Measurements from ENCODE around the gene ZBP1.

Gene ZBP1

GRCh38 chr20:57576617-57577550, 43.3 kb downstream of the ZBP1 start:
- H3K4me3 Mint-ChIP-seq: no peak overlapping the region
- H3K27me3 Mint-ChIP-seq: peaks cover 14% of the 10 kb centered on the region
- H3K4me1 Mint-ChIP-seq (ENCODE audit: low read depth): no peaks in the 10 kb centered on the region
- H3K9me3 Mint-ChIP-seq (ENCODE audit: low read depth): no peaks in the 10 kb centered on the region
- H3K27ac Mint-ChIP-seq: no peak overlapping the region
- H3K36me3 Mint-ChIP-seq: no peaks in the 10 kb centered on the region

GRCh38 chr20:57576002-57576401, 44.2 kb downstream of the ZBP1 start:
- no peak overlapping the region for H3K4me3 Mint-ChIP-seq
- H3K4me1 Mint-ChIP-seq (ENCODE audit: low read depth): no peaks in the 10 kb centered on the region
- peaks cover 13% of the 10 kb centered on the region for H3K27me3 Mint-ChIP-seq
- no peaks in the 10 kb centered on the region for H3K9me3 Mint-ChIP-seq (ENCODE audit: low read depth)
- peaks cover 2% of the 10 kb centered on the region for H3K36me3 Mint-ChIP-seq
- H3K27ac Mint-ChIP-seq: no peak overlapping the region

- Mint-ChIP-seq H3K4me3 (no peak overlapping the region), H3K36me3 (peaks cover 2% of the 10 kb centered on the region), H3K27ac (no peak overlapping the region), H3K9me3 (ENCODE audit: low read depth) (no peaks in the 10 kb centered on the region), H3K27me3 (peaks cover 6% of the 10 kb centered on the region), H3K4me1 (ENCODE audit: low read depth) (no peaks in the 10 kb centered on the region)
These were observed 45.3 kb downstream of the ZBP1 start for GRCh38 chr20:57574954-57575353.

- H3K9me3 Mint-ChIP-seq (ENCODE audit: low read depth): no peaks in the 10 kb centered on the region
- H3K4me3 Mint-ChIP-seq: no peak overlapping the region
- no peak overlapping the region for H3K27ac Mint-ChIP-seq
- H3K27me3 Mint-ChIP-seq: peaks cover 3% of the 10 kb centered on the region
- H3K36me3 Mint-ChIP-seq: peaks cover 2% of the 10 kb centered on the region
- no peaks in the 10 kb centered on the region for H3K4me1 Mint-ChIP-seq (ENCODE audit: low read depth)
These were observed 46.3 kb downstream of the ZBP1 start for GRCh38 chr20:57573894-57574293.

GRCh38 chr20:57573242-57573641, 47.0 kb downstream of the ZBP1 start:
- no peaks in the 10 kb centered on the region for H3K9me3 Mint-ChIP-seq (ENCODE audit: low read depth)
- H3K36me3 Mint-ChIP-seq: peaks cover 2% of the 10 kb centered on the region
- H3K4me1 Mint-ChIP-seq (ENCODE audit: low read depth): no peaks in the 10 kb centered on the region
- H3K4me3 Mint-ChIP-seq: no peak overlapping the region
- no peak overlapping the region for H3K27ac Mint-ChIP-seq
- peaks cover 3% of the 10 kb centered on the region for H3K27me3 Mint-ChIP-seq

- peaks cover 3% of the 10 kb centered on the region for H3K27me3 Mint-ChIP-seq
- H3K9me3 Mint-ChIP-seq (ENCODE audit: low read depth): no peaks in the 10 kb centered on the region
- peaks cover 2% of the 10 kb centered on the region for H3K36me3 Mint-ChIP-seq
- H3K4me3 Mint-ChIP-seq: no peak overlapping the region
- no peaks in the 10 kb centered on the region for H3K4me1 Mint-ChIP-seq (ENCODE audit: low read depth)
- H3K27ac Mint-ChIP-seq: no peak overlapping the region
These were observed 48.3 kb downstream of the ZBP1 start for GRCh38 chr20:57571782-57572416.

GRCh38 chr20:57570920-57571319, 49.3 kb downstream of the ZBP1 start:
- Mint-ChIP-seq H3K27ac (no peak overlapping the region), H3K27me3 (peaks cover 3% of the 10 kb centered on the region), H3K36me3 (peaks cover 2% of the 10 kb centered on the region), H3K9me3 (ENCODE audit: low read depth) (no peaks in the 10 kb centered on the region), H3K4me1 (ENCODE audit: low read depth) (no peaks in the 10 kb centered on the region), H3K4me3 (no peak overlapping the region)

GRCh38 chr20:57570145-57570850, 49.9 kb downstream of the ZBP1 start:
- no peak overlapping the region for H3K27ac Mint-ChIP-seq
- H3K4me1 Mint-ChIP-seq (ENCODE audit: low read depth): no peaks in the 10 kb centered on the region
- no peak overlapping the region for H3K4me3 Mint-ChIP-seq
- peaks cover 2% of the 10 kb centered on the region for H3K36me3 Mint-ChIP-seq
- peaks cover 3% of the 10 kb centered on the region for H3K27me3 Mint-ChIP-seq
- H3K9me3 Mint-ChIP-seq (ENCODE audit: low read depth): no peaks in the 10 kb centered on the region

- Mint-ChIP-seq H3K9me3 (ENCODE audit: low read depth) (no peaks in the 10 kb centered on the region), H3K36me3 (peaks cover 2% of the 10 kb centered on the region), H3K4me3 (no peak overlapping the region), H3K27ac (no peak overlapping the region), H3K27me3 (peaks cover 3% of the 10 kb centered on the region), H3K4me1 (ENCODE audit: low read depth) (no peaks in the 10 kb centered on the region)
These were observed 51.3 kb downstream of the ZBP1 start for GRCh38 chr20:57568960-57569359.

- Mint-ChIP-seq H3K27ac (no peak overlapping the region), H3K36me3 (peaks cover 2% of the 10 kb centered on the region), H3K9me3 (ENCODE audit: low read depth) (no peaks in the 10 kb centered on the region), H3K4me1 (ENCODE audit: low read depth) (no peaks in the 10 kb centered on the region), H3K27me3 (peaks cover 3% of the 10 kb centered on the region), H3K4me3 (no peak overlapping the region)
These were observed 51.9 kb downstream of the ZBP1 start for GRCh38 chr20:57568088-57568896.

GRCh38 chr20:57567471-57568079, 52.7 kb downstream of the ZBP1 start:
- H3K27me3 Mint-ChIP-seq: peaks cover 3% of the 10 kb centered on the region
- no peaks in the 10 kb centered on the region for H3K4me1 Mint-ChIP-seq (ENCODE audit: low read depth)
- no peak overlapping the region for H3K27ac Mint-ChIP-seq
- no peak overlapping the region for H3K4me3 Mint-ChIP-seq
- H3K9me3 Mint-ChIP-seq (ENCODE audit: low read depth): no peaks in the 10 kb centered on the region
- H3K36me3 Mint-ChIP-seq: peaks cover 2% of the 10 kb centered on the region

- H3K4me1 Mint-ChIP-seq (ENCODE audit: low read depth): no peaks in the 10 kb centered on the region
- H3K36me3 Mint-ChIP-seq: peaks cover 2% of the 10 kb centered on the region
- no peak overlapping the region for H3K27ac Mint-ChIP-seq
- no peak overlapping the region for H3K4me3 Mint-ChIP-seq
- peaks cover 3% of the 10 kb centered on the region for H3K27me3 Mint-ChIP-seq
- H3K9me3 Mint-ChIP-seq (ENCODE audit: low read depth): no peaks in the 10 kb centered on the region
These were observed 53.3 kb downstream of the ZBP1 start for GRCh38 chr20:57566803-57567459.

- Mint-ChIP-seq H3K27ac (no peak overlapping the region), H3K9me3 (ENCODE audit: low read depth) (no peaks in the 10 kb centered on the region), H3K27me3 (peaks cover 2% of the 10 kb centered on the region)
These were observed 53.8 kb downstream of the ZBP1 start for GRCh38 chr20:57566399-57566798.

More at GRCh38 chr20:57566399-57566798, 53.8 kb downstream of the ZBP1 start:
- H3K4me1 Mint-ChIP-seq (ENCODE audit: low read depth): no peaks in the 10 kb centered on the region
- no peak overlapping the region for H3K4me3 Mint-ChIP-seq
- no peaks in the 10 kb centered on the region for H3K36me3 Mint-ChIP-seq

All from activated naive CD8-positive, alpha-beta T cell (primary cell).